HG03280 (cell line): ENCODE results near the gene TNP2.
A peak's percentile ranks its signal among the peaks of the same experiment; 100 is the strongest.

Experiments used
- ATAC-seq: cut with Tn5 transposase; IDR thresholded peaks from one replicate; pipeline ENCODE4 v1.9.1; 2021; ENCODE audit warnings: mild to moderate bottlenecking, moderate library complexity; ENCODE audit not compliant: unreplicated experiment

Gene TNP2

DNA sequence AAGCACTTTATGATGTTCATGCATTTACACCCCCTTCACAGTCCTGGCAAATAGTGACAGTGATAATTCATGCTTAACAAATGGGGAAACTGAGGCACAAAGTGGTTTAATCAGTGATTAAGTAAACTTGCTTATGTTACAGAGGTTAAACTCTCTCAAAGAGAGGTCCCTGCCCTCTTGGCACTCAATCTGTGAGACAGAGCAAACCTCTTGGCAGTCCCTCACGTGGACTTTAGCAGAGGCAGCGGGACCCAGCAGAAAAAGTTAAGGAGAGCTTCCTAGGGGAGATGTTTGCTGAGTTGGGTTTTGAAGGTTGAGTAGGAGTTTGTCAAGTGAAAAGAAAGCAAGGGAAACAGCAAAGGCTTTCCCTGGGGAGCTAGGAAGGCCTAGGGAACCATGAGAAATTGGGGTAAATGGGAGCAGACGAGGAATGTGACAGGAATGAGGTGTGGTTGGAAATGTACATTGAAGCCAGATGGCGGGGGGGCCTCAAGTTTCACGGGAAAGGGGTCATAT, 23.8 kb downstream of the TNP2 start:
- no peak for ATAC-seq

DNA sequence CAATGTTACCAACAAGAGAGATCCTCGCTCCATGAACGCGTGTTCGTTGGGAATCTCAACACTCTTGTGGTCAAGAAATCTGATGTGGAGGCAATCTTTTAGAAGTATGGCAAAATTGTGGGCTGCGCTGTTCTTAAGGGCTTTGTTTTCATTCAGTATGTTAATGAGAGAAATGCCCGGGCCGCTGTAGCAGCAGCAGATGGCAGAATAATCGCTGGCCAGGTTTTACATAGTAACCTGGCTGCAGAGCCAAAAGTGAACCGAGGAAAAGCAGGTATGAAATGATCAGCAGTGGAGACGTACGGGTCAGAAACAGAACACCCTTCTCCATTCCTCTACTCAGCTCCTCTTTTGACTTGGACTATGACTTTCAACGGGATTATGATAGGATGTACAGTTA, 26.5 kb downstream of the TNP2 start:
- no peak for ATAC-seq

- no peak for ATAC-seq
Measured at GRCh38 chr16:11241480-11242204, 27.5 kb downstream of the TNP2 start.

GRCh38 chr16:11240636-11241473, 28.3 kb downstream of the TNP2 start:
- ATAC-seq = no peak

DNA sequence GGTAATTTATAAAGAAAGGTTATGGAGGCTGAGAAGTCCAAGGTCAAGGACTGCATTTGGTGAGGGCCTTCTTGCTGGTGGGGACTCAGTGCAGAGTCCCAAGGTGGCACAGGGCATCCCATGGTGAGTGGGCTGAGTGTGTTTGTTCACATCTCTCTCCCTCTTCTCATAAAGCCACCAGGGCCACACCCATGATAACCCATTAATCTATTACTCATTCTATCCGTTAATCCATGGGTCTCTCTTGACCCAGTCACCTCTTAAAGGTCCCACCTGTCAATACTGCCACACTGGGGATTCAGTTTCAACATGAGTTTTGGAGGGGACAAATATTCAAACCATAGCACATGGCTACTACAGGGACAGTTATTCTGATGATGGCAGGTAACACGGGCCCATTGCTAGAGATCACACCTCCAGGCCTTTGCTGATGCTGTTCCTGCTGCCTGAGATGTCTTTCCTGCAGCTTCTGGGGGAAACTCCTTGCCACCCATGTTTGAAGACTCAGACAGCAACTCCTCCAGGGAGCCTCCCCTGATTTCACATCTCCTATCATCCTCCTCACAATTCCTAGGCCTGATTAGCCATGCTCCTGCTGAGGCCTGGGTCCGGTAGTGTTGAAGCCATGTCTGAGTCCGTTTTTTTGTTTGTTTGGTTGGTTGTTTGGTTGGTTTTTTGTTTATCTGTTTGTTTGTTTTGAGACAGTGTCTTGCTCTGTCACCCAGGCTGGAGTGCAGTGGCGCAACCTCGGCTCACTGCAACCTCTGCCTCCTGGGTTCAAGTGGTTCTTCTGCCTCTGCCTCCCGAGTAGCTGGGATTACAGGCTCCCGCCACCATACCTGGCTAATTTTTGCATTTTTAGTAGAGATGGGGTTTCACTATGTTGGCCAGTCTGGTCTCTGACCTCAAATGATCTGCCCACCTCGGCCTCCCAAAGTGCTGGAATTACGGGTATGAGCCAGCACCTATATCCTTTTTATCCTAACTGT, 29.2 kb downstream of the TNP2 start:
- no peak for ATAC-seq

- ATAC-seq = no peak
Measured at GRCh38 chr16:11238272-11239202, 30.6 kb downstream of the TNP2 start.

GRCh38 chr16:11236461-11237254, 32.5 kb downstream of the TNP2 start:
- no peak for ATAC-seq

GRCh38 chr16:11235703-11235991, 33.5 kb downstream of the TNP2 start:
- no peak for ATAC-seq

- no peak for ATAC-seq
Measured at GRCh38 chr16:11234884-11235702, 34.0 kb downstream of the TNP2 start.

DNA sequence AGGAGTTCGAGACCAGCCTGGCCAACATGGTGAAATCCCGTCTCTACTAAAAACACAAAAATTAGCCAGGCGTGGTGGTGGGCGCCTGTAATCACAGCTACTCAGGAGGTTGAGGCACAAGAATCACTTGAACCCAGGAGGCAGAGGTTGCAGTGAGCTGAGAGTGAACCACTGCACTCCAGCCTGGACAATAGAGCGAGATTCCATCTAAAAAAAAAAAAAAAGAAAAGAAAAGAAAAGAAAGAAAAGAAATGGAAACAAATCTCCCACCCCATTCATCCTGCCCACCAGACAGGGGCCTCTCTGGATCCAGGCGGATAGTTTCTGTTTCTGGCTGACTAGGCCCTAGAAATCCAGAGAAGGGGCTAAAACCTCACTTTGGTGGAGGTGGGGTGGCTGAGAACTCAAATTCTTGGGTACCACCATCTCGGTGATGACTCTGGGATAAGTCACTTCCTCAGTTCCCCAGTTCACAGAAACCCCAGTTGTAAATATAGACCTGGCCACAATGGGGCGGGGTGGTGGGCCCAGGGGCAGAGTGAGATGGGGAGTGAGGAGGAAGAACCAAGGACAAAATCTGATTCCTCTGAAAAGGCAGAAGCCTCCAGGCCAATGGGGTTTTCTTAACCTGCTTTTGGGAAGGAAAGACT, 35.3 kb downstream of the TNP2 start:
- no peak for ATAC-seq

DNA sequence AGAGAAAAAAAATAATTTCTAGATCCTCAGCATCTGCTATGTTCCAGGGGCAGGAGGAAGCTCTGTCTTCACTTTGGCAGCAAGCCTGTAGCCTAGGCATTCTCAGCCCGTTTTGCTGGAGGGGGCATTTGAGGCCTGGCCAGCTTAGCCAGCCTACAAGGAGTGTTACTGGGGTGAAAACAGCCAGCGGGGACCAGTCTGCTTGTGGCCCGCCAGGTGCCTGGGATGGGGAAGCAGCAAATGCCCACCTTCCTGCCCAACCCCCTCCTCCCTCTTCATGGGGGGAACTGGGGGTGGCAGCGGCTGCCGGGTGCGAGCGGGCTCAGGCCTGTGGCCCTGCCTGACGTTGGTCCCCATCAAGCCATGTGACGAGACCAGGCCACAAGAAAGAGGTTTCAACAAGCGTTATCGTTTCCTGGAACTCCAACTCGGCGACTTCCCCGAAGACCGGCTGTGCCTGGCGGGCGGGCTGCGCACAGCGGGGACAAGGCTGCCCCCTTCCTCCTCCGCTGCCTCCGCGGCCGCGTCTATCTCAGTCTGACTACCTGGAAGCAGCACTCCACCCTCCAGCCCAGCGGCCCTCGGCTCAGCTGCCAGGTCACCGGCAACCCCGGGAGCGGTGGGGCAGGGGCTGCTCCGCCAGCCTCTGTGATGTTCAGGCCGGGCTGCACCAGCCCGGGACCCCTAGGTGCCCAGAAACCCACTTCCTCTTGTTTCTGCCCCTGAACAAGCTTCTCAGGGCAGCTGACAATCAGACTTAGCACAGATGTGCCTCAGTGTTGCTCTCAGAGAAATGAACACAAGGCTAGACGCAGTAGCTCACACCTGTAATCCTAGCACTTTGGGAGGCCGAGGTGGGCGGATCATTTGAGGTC, 36.0 kb downstream of the TNP2 start:
- peak; percentile 63 for ATAC-seq

DNA sequence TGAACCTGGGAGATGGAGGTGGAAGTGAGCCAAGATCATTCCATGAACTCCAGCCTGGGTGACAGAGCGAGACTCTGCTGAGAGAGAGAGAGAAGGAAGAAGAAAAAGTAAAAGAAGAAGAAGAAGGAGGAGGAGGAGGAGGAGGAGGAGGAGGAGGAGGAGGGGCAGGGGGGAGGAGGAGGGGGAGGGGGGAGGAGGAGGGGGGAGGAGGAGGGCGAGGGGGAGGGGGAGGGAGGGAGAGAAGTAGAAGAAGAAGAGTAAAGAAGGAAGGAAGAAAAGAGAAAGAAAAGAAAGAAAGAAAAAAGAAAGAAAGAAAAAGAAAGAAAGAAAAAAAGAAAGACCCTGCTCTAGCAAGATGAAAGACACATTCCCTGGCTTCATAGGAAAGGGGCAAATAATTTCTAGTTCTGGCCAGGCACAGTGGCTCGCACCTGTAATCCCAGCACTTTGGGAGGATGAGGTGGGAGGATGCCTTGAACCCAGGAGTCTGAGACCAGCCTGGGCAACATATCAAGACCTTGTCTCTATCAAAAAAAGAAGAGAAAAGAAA, 36.7 kb downstream of the TNP2 start:
- ATAC-seq = no peak

GRCh38 chr16:11231367-11231970, 37.7 kb downstream of the TNP2 start:
- ATAC-seq = no peak

GRCh38 chr16:11229906-11230305, 39.2 kb downstream of the TNP2 start:
- no peak for ATAC-seq

- no peak for ATAC-seq
Measured at GRCh38 chr16:11229432-11229831, 39.7 kb downstream of the TNP2 start.
